ENCODE results near the gene SGCA.

The SGCA gene

DNA sequence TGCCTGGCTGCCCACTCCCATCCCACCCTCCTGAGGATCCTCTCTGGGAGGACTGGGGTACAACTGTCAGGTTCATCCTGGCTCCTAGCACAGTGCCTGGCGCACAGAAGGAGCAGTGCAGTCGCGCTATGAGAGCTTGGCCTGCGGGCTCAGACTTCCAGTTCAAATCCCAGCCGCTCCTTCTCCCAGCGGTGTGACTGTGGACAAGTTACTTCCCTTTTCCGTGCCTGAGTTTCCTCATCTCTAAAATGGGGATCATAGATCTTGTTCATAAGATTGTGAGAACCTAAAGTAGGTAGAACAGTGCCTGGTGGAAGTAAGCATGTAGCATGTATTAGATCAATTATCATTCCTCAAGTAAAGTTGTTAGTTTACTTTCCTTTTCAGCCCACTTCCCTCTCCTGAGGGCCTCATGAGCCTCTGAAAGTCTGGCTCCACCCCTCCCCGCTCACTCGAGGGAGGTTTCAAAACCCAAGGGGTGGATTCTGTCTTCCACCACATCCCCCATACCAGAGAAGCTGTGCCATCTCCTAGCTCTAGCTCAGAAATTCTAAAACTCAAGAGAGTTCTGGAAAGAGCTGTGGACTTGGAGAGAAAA is 55.6 kb downstream of the SGCA start:
- H3K27me3 ChIP-seq (ENCODE audit: insufficient read depth, low read length, poor library complexity) = no peaks in the 10 kb centered on the region
- H2BK15ac ChIP-seq (replicated peaks; ENCODE audit: low read depth) = no peak overlapping the region

DNA sequence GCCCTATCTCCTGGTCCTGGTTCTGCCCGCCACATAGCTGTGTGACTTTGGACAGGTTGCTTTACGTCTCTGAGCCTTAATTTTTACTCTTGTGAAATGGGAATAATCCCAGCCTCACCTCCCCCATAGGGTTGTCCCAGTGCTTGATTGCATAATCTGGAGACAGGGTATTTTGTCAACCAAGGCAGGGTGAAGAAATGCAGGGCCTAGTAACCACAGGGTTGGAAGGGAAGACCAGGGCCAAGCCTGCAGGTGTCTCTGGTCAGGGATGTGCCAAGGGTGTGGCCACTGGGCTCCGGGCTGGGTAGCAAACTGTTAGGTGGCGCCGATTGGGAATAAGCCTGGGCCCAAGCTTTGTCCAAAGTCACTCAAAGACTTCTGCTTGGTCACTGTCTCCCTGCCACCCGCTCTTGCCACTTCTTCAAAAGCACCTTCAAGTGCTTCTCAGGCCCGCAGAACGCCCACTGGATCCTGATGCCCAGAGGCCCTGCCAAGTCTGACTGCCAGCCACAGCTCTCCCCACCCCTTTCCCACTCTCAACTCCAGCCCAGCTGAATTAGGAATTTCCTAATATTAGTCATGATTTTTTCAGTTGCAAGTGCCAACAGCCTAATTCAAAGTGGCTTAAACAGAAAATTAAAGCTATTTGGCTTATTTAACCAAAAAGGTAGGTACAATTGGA is 56.2 kb downstream of the SGCA start:
- Histone ChIP-seq H3K18ac (ENCODE audit: low read length) (no peak overlapping the region), H3K4me3 (ENCODE audit: low read length) (no peak overlapping the region), H3K27ac (ENCODE audit: low read depth, low read length) (no peak overlapping the region), H2BK5ac (ENCODE audit: low read length) (no peak overlapping the region), H3K79me2 (ENCODE audit: control insufficient read depth, insufficient read depth, low read length) (no peaks in the 10 kb centered on the region), H3K27me3 (ENCODE audit: insufficient read depth, low read length, poor library complexity) (no peaks in the 10 kb centered on the region), H4K5ac (ENCODE audit: low read length) (no peak overlapping the region), H3K36me3 (ENCODE audit: control insufficient read depth, insufficient read depth, low read length) (no peaks in the 10 kb centered on the region), H2AK5ac (ENCODE audit: low read length) (no peak overlapping the region), H3K79me1 (ENCODE audit: low read length) (no peaks in the 10 kb centered on the region), H2BK15ac (replicated peaks; ENCODE audit: low read depth) (no peak overlapping the region), H2BK120ac (ENCODE audit: low read depth, low read length) (no peak overlapping the region), H3K4me1 (ENCODE audit: control insufficient read depth, low read depth, low read length) (no peaks in the 10 kb centered on the region), H3K9ac (ENCODE audit: low read length) (no peak overlapping the region), H4K8ac (ENCODE audit: low read depth, low read length) (no peak overlapping the region), H3K4ac (ENCODE audit: low read depth, low read length) (no peak overlapping the region), H3K56ac (ENCODE audit: low read length) (no peak overlapping the region), H3K23ac (ENCODE audit: low read length) (no peak overlapping the region), H3K4me2 (ENCODE audit: low read length) (no peak overlapping the region)
- WGBS (ENCODE audit: extremely low coverage, insufficient coverage, low lambda C conversion rate) = no CpG with 5 or more reads among the region's 8 CpGs
- no peak for DNase-seq

More for the DNA sequence above, 55.6 kb downstream of the SGCA start:
- no peak overlapping the region for H3K4me2 ChIP-seq (ENCODE audit: low read length)
- H3K79me2 ChIP-seq (ENCODE audit: control insufficient read depth, insufficient read depth, low read length) = no peaks in the 10 kb centered on the region
- no peaks in the 10 kb centered on the region for H3K79me1 ChIP-seq (ENCODE audit: low read length)
- H3K4ac ChIP-seq (ENCODE audit: low read depth, low read length) = no peak overlapping the region
- H3K4me3 ChIP-seq (ENCODE audit: low read length) = no peak overlapping the region
- WGBS (ENCODE audit: extremely low coverage, insufficient coverage, low lambda C conversion rate) = no CpG with 5 or more reads among the region's 9 CpGs
- H4K5ac ChIP-seq (ENCODE audit: low read length) = no peak overlapping the region
- H4K8ac ChIP-seq (ENCODE audit: low read depth, low read length) = no peak overlapping the region
- no peaks in the 10 kb centered on the region for H3K36me3 ChIP-seq (ENCODE audit: control insufficient read depth, insufficient read depth, low read length)
- no peak overlapping the region for H3K27ac ChIP-seq (ENCODE audit: low read depth, low read length)
- no peak overlapping the region for H3K18ac ChIP-seq (ENCODE audit: low read length)
- H3K9ac ChIP-seq (ENCODE audit: low read length) = no peak overlapping the region
- H3K23ac ChIP-seq (ENCODE audit: low read length) = no peak overlapping the region
- no peak overlapping the region for H3K56ac ChIP-seq (ENCODE audit: low read length)
- no peak overlapping the region for H2BK120ac ChIP-seq (ENCODE audit: low read depth, low read length)
- H2AK5ac ChIP-seq (ENCODE audit: low read length) = no peak overlapping the region
- DNase-seq = no peak
- H2BK5ac ChIP-seq (ENCODE audit: low read length) = no peak overlapping the region
- no peaks in the 10 kb centered on the region for H3K4me1 ChIP-seq (ENCODE audit: control insufficient read depth, low read depth, low read length)

- H4K8ac ChIP-seq (ENCODE audit: low read depth, low read length) = no peak overlapping the region
- H3K79me2 ChIP-seq (ENCODE audit: control insufficient read depth, insufficient read depth, low read length) = no peaks in the 10 kb centered on the region
- no peak for DNase-seq
- H3K4me1 ChIP-seq (ENCODE audit: control insufficient read depth, low read depth, low read length) = no peaks in the 10 kb centered on the region
- H2BK15ac ChIP-seq (replicated peaks; ENCODE audit: low read depth) = no peak overlapping the region
- H3K4ac ChIP-seq (ENCODE audit: low read depth, low read length) = no peak overlapping the region
- no peak overlapping the region for H3K4me3 ChIP-seq (ENCODE audit: low read length)
- no peak overlapping the region for H3K23ac ChIP-seq (ENCODE audit: low read length)
- no peak overlapping the region for H3K27ac ChIP-seq (ENCODE audit: low read depth, low read length)
- H3K27me3 ChIP-seq (ENCODE audit: insufficient read depth, low read length, poor library complexity) = no peaks in the 10 kb centered on the region
- H2AK5ac ChIP-seq (ENCODE audit: low read length) = no peak overlapping the region
- WGBS (ENCODE audit: extremely low coverage, insufficient coverage, low lambda C conversion rate) = no CpG with 5 or more reads among the region's 6 CpGs
- no peak overlapping the region for H3K9ac ChIP-seq (ENCODE audit: low read length)
- H3K36me3 ChIP-seq (ENCODE audit: control insufficient read depth, insufficient read depth, low read length) = no peaks in the 10 kb centered on the region
- no peak overlapping the region for H2BK120ac ChIP-seq (ENCODE audit: low read depth, low read length)
- no peaks in the 10 kb centered on the region for H3K79me1 ChIP-seq (ENCODE audit: low read length)
- H4K5ac ChIP-seq (ENCODE audit: low read length) = no peak overlapping the region
- no peak overlapping the region for H3K18ac ChIP-seq (ENCODE audit: low read length)
- no peak overlapping the region for H3K56ac ChIP-seq (ENCODE audit: low read length)
- H3K4me2 ChIP-seq (ENCODE audit: low read length) = no peak overlapping the region
- no peak overlapping the region for H2BK5ac ChIP-seq (ENCODE audit: low read length)
These were observed 57.1 kb downstream of the SGCA start for GRCh38 chr17:50222922-50223321.
